ENCODE results near the gene GMFB.
"Not testable (repeated sequence)": the region's sequence is repeated elsewhere in the genome, so short reads cannot be mapped to it uniquely, and the experiment has no call there.

GMFB gene

DNA sequence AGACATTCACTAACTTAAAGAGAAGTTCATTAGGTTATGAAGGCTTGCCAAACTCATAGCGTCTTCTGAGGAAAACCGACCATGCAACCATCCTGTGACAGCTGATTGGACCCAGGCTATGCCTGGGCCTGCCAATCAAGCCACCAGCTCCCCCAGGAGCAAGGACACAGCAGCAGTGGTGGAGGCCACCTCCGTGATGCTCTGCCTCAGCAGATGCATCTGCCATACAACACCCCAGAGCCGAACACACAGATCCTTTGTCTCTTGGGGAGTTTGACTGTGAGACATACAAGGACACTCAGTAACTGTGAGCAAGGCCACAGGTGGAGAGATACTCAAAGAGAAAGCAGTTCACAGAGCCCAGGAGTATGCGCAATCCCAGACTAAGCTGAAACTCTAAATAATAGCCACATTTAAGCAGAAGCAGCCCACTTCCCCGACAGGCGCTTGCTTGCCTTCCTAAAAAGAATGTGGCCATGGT, 37.6 kb downstream of the GMFB start:
- TF ChIP-seq CTCF (IDR thresholded peaks at IDR 0.05; ENCODE audit: low read depth, low read length): no peak
- H3K4me3 ChIP-seq (ENCODE audit: low read depth, low read length): no peak overlapping the region

DNA sequence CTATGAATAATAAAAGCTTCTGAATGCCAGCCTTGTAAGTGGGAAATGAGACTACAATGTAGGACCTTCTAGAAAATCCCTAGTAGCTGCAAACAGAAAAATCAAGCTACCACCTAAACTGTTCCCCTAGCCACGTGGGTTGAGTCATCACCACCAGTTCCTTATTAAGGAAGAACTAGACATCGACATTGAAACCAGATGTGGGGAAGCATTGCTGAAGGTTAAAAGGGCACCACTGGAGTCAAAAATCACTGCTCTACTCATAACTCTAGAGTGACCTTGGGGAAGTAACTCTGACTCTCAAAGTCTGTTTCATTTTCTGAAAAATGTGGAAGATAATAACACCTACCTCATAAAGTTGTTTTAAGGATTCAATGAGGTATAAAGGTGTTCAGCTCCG, 38.2 kb downstream of the GMFB start:
- H3K4me3 ChIP-seq (ENCODE audit: low read depth, low read length): no peak overlapping the region
- no peak for TF ChIP-seq CTCF (IDR thresholded peaks at IDR 0.05; ENCODE audit: low read depth, low read length)

DNA sequence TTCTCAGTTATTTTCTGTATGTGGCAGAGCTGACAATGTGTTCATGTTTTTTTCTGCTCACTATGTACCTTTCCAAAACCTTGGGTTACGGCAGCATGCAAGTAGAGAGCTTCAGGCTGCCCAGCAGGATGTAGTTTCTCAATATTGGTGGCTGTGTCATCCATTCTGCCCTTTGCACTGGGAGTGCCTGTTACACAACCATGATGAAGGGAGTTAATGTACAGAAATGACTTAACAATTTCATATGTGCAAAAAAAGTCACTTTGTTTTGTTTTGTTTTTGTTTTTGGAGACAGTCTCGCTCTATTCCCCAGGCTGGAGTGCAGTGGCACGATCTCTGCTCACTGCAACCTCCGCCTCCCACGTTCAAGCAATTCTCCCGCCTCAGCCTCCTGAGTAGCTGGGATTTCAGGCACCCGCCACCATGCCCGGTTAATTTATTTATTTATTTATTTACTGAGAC, 41.5 kb downstream of the GMFB start:
- H3K4me3 ChIP-seq (ENCODE audit: low read depth, low read length): no peak overlapping the region
- no peak for TF ChIP-seq CTCF (IDR thresholded peaks at IDR 0.05; ENCODE audit: low read depth, low read length)

DNA sequence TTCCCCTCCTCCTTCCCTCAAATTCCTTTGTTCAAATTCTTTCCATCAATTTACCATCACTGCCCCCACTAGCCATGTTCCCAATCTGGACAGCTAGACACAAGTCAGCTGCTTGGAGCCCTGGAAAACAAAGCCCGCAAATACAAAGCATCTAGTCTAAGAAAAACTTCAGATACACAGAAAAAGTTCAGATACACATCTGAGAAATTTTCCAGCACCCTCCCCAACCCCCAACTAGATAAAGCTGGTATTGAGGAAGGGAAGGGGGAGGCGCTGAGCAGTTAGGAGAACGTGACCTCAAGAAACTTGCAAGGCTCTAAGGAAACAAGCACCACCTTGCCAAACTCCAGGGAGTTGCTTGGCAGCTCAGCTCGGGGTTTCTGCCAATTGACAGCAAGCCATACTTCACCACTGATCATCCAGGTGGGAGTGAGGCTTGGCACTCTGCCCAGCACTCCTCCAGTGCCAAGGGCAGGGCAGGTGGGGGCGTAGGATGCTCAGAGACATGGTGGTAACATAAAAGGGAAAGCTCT, 42.6 kb downstream of the GMFB start:
- TF ChIP-seq CTCF (IDR thresholded peaks at IDR 0.05; ENCODE audit: low read depth, low read length): no peak

DNA sequence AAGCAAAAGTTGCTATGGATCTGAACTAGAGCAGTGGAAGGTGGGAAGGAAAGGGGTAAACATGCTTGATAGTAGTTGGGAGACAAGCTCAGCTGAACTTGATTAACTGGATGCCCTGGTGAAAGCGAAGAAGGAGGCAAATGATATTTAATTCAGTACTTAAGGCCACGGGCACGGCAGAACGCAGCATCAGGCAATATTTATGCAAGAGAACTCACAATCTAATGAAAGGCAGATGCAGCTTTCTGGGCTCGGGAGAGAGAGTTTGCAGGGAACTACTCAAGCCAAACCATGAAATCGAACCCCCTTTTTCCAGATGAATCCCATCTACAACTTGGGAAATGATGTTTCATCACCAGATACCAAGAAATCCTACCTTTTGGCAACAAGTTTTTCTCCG, 44.1 kb downstream of the GMFB start:
- H3K4me3 ChIP-seq (ENCODE audit: low read depth, low read length): no peak overlapping the region
- TF ChIP-seq CTCF (IDR thresholded peaks at IDR 0.05; ENCODE audit: low read depth, low read length): no peak

More for the DNA sequence above, 42.6 kb downstream of the GMFB start:
- H3K4me3 ChIP-seq (ENCODE audit: low read depth, low read length): no peak overlapping the region

DNA sequence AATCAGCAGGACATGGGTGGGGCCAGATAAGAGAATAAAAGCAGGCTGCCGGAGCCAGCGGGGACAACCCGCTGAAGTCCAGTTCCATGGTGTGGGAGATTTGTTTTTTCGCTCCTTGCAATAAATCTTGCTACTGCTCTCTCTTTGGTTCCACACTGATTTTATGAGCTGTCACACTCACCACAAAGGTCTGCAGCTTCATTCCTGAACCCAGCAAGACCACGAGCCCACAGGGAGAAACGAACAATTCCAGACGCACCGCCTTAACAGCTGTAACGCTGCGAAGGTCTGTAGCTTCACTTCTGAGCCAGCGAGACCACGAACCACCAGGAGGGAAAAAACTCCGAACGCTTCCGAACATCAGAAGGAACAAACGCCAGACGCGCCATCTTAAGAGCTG, 44.8 kb downstream of the GMFB start:
- no peak overlapping the region for H3K4me3 ChIP-seq (ENCODE audit: low read depth, low read length)
- no peak for TF ChIP-seq CTCF (IDR thresholded peaks at IDR 0.05; ENCODE audit: low read depth, low read length)

GRCh38 chr14:54442961-54443360, 45.8 kb downstream of the GMFB start:
- H3K4me3 ChIP-seq (ENCODE audit: low read depth, low read length): not testable (repeated sequence)
